HS-27A (cell line): Measurements from ENCODE around the gene NME3.

Experiments used
- DNase-seq: peaks from one replicate; pipeline ENCODE4 v3.0.0-alpha.2; 2012; ENCODE audit warnings: low read depth, missing footprints

The NME3 gene

DNA sequence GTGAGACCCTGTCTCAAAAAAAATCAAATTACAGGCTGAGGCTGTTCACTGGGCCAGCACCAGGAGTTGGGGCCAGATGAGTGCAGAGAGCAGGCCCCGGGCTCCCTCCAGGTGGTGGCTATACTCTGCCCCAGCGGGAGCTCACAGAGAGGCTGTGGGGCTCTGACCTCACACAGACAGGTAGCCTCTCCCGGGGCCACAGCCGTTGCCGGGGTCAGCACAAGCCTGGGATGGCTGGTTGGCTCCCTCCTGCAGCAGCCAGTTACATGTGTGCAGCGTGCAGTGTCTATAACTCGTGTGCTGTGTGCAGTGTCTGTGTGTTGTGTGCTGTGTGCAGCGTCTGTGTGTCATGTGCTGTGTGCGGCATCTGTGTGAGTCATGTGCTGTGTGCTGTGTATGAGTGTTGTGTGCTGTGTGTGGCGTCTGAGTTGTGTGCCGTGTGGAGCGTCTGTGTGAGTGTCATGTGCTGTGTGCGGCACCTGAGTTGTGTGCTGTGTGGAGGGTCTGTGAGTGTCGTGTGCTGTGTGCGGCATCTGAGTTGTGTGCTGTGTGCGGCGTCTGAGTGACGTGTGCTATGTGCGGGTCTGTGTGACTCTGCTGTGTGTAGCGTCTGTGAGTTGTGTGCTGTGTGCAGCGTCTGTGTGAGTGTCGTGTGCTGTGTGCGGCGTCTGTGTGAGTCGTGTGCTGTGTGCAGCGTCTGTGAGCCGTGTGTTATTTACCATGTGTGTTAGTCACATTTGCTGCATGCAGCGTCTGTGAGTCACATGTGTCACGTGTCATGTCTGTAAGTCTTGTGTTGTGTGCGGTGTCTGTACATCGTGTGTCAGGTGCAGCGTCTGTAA is 44.5 kb downstream of the NME3 start:
- DNase-seq, result no peak

DNA sequence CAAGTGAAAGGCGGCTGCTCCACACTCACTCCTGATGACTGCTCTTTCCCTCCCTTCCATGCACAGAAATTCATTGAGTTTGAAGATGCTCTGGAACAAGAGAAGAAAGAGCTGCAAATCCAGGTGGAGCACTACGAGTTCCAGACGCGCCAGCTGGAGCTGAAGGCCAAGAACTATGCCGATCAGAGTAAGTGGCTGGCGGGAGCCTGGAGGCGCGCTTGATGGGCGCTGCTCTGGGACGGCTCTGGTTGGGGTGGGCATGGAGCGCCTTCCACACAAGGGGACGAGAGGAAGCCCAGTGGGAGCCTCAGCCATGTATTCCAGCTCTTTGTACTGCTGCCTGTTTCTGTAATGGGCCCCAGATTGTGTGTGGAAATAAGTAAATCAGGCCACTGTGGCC is 46.9 kb downstream of the NME3 start:
- no peak for DNase-seq

DNA sequence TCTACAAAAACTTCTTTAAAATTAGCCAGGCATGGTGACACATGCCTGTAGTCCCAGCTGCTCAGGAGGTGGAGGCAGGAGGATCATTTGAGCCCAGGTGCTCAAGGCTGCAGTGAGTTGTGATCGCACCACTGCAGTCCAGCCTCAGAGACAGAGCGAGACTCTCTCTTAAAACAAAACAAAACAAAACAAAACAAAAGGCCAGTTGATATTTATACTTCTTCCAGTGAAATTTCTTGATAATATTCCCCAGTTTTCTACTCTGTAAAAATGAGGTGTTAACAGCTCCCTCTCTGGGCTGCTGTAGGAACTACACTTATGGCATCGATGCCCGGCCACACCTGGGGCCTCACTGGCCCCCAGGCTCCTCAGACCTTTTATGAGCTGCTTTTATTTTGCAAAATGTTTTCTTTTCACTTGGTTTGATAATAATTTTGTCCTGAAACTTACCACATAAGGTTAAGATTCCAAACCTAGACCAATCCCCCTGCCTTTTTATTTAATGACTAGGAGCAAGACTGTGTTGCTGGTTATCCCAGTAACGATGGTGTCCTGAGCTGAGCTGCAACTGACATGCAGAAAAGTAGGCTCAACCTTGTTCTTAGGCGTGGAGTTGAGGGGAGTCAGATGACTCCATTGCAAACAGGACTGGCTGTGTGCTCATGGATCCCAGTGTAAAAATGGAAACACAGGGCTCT is 47.7 kb downstream of the NME3 start:
- DNase-seq, result no peak

DNA sequence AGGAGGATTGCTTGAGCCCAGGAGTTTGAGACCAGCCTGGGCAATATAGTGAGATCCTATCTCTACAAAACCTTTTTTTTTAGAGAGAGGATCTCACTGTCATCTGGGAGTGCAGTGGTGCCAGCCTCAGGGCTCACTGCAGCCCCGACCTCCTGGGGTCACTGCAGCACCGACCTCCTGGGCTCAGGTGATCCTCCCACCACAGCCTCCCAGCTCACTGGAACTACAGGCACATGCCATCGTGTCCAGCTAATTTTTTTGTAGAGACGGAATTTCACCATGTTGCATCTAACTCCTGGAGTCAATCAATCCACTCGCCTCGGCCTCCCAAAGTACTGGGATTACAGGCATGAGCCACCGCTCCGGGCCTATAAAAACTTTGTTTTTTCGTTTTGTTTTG is 50.0 kb downstream of the NME3 start:
- DNase-seq, result no peak
